HuH-7.5 (cell line): Measurements from ENCODE around the gene EXOC1L.
"Not testable (repeated sequence)": the region's sequence is repeated elsewhere in the genome, so short reads cannot be mapped to it uniquely, and the experiment has no call there.

Experiments
- DNase-seq: peaks from one replicate; pipeline ENCODE4 v3.0.0; 2011; ENCODE audit warnings: low spot score

EXOC1L gene

GRCh38 chr4:55838356-55838755, 18.8 kb downstream of the EXOC1L start:
- no peak for DNase-seq

DNA sequence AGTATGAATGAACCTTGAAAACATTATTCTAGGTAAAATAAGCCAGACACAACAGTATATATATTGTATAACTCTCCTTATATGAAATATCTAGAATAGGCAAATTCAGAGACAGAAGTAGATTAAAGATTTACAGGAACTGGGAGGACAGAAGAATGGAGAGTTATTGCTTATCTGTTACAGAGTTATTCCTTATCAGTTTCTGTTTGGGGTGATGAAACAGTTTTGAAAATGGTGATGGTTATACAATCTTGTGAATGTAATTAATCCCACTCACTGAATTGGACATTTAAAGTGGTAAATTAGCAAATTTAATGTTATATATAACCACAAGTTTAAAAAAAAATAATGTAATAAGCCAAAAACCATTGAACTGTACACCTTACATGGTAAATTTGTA, 19.4 kb downstream of the EXOC1L start:
- DNase-seq: no peak

DNA sequence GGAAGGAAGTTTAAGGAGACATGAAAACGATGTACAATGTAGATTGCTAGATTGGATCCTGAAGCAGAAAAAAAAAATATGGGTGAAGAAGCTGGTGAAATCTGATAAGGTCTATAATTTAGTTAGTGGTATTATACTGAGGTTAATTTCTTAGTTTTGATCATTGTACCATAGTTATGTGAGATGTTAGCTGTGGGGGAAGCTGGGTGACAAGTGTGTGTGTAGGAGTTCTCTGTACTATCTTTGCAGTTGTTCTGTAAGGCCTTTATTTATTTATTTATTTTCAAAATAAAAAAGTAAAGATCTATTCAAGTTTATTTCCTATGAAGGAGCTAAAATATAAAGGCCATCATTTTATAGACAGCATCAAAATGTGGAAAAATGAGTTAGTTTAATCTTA, 21.4 kb downstream of the EXOC1L start:
- no peak for DNase-seq

GRCh38 chr4:55841373-55842239, 22.0 kb downstream of the EXOC1L start:
- DNase-seq: not testable (repeated sequence)

DNA sequence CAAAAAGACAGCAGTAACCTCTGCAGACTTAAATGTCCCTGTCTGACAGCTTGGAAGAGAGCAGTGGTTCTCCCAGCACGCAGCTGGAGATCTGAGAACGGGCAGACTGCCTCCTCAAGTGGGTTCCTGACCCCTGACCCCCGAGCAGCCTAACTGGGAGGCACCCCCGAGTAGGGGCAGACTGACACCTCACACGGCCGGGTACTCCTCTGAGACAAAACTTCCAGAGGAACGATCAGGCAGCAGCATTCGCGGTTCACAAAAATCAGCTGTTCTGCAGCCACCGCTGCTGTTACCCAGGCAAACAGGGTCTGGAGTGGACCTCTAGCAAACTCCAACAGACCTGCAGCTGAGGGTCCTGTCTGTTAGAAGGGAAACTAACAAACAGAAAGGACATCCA, 22.7 kb downstream of the EXOC1L start:
- DNase-seq: not testable (repeated sequence)

GRCh38 chr4:55849724-55850123, 30.1 kb downstream of the EXOC1L start:
- no peak for DNase-seq

GRCh38 chr4:55851885-55852284, 32.3 kb downstream of the EXOC1L start:
- no peak for DNase-seq

DNA sequence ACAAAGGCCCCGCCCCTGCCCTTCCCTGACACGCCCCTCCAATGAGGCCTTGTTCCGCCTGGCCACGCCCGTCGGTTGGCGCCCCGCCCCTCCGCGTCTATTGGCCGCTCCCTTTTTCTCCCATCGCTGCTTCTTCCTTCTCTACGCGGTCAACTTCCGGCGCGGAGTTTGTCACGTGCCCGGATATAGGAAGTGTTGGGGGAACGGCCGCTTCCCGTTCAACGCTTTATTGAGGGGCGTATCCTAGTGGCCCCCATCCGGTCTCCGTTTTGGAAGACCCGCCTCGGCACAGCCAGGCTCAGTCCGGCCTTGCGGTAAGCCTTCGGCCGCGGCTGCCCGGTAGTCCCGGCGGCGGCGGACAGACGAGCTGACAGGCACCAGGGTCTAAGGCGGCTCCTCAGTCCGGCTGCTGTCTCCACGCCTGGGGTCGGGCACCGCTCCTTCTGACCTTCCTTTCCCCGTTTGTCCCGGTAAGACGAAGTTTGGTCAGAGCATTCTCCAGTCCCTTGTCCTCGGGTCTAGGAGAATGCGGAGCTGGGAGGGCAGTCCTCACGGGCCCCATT, 34.0 kb downstream of the EXOC1L start, which contains the start of gene EXOC1:
Gene EXOC1, plus strand, starts transcription at position 165 of the 563 bp plus-strand sequence. CDS start 4,676 bp downstream, outside the sequence.
- DNase-seq: peak; percentile 31

DNA sequence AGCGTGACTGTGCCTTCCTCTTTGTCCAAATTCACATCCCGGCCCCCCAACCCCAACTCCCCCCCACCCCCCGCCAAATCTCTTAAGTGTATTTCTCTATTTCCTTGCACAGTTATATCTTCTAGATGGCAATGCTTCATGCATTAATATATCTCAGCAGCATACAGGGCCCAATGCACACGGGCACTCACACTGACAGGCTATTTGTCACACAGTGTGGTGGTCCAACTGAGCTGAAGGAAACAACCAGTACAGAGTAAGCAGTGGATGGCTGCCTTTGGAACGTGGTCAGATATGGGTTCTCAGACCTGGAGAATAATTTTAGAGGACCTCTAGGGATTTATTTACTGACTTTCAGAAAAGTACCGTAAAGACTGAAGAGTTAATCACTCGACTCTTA, 34.5 kb downstream of the EXOC1L start:
- no peak for DNase-seq

GRCh38 chr4:55857586-55857985, 38.0 kb downstream of the EXOC1L start:
- no peak for DNase-seq

DNA sequence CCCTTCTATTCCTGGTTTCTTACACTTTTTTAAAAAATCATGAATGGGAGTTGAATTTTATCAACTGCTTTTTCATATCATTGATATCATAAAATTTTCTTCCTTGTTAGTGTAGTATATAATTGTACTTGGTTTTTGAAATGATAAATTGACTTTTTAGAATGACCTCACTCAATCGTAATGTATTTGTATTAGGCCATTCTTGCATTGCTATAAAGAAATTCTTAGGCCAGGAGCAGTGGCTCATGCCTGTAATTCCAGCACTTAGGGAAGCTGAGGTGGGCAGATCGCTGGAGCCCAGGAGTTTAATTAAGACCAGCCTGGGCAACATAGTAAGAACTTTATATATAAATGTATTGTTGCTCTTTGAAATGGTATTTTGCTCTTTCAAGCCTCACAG, 40.1 kb downstream of the EXOC1L start:
- no peak for DNase-seq

DNA sequence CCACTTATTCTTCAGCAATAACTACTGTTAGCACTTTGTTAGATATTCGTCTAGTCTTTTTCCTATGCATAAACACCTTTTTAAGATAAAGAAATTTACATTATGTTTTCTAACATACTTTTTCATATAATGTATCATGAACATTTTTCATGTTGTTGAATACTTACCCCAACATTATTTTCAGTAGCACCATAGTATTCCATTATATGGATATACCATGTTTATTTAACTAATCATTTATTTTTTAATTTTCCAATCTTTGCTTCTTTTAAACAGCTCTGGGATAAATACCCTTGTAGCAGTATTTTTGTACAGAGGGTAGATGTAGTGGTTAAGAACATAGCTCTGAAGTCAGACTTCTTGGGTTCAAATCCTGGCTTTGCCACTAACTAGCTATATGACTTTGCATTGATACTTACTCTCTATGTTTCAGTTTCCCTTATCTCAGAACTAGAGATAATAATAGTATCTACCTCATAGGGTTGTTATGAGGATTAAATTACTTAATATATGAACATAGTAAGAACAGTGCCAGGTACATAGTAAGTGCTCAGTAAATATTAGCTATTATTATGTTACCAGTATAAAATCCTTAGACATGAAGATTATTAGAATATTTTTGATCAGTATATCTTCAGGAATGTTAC, 45.1 kb downstream of the EXOC1L start:
- DNase-seq: no peak

DNA sequence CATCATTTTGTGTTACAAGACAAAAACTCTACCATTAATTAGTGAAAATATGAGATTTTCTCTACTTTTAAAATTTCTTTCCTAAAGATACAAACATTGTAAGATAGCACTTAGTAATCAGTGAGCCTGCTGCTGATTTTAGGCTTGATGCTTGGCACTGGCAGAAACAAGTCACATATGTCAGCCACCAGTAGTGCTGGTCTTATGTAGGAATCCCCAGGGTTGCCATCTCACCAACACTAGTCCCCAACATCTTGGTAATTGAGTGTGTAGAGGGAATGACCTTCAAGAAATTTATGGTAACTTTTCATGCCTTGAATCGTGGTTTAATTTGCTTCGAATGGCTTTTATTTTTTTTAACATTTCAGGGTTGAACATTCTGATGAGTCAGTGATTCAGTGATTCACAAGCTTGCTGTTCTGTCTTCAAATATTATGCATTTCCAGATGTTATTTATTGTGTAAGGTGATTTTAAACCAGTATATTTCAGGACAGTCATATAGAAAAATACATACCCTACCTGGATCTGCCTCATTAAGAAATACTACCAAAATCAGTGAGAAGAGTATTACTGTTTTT, 45.7 kb downstream of the EXOC1L start:
- no peak for DNase-seq

DNA sequence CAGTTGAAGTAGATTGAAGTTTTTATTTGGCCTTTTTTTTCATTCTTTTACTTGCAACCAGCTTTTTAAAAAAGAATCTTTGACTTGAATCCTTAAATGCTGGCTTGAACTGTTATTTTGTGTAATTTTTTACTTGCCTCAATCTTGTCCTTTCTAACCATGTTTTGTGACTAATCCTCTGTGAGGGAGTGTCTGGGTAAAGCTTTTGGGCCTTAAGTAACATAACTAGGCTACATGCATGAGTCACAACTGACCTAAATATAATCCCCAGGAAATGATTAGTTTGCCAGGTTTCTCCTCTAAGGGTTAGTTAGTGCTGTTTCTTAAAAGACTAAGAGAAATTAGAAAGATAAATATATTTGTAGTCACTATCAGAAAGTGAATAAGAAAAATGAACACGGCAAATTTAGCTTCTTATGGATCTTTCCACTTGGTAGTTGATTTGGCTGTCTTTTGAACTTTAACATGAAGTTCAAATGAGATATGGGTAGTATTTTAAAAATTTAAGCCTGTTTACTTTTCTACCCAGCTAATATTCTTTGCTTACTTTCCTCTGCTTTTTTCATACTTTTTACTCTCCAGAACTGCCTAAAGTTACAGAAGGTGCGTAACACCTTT, 46.8 kb downstream of the EXOC1L start:
- DNase-seq: no peak

DNA sequence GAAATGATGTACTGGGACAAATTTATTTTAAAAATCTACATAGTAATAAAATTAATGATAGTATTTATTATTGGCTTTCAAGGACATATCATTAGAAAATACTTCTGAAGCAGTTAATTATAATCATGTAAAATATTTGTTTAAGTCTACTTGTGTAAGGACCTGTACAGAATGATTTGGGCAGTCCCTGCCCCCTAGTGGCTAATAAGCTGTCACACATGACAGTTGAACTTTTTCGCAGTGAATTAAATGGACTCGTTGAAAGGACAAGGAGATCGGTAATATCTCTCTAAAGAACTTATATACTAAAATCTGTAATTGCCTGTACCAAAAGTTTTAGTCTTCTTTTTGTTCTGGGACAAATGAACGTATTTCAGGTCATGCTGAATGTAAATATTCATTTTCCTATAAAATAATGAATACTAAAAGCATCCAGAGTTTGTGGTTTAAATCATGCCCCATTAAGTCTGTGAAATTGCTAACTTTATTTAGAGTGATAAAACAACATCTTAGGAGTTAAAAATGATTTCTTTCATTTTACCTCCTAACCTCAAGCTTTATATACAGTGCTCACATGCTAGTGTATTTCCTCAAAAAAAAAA, 47.5 kb downstream of the EXOC1L start:
- no peak for DNase-seq

- DNase-seq: no peak
These were observed 49.0 kb downstream of the EXOC1L start for GRCh38 chr4:55868581-55869090.

DNA sequence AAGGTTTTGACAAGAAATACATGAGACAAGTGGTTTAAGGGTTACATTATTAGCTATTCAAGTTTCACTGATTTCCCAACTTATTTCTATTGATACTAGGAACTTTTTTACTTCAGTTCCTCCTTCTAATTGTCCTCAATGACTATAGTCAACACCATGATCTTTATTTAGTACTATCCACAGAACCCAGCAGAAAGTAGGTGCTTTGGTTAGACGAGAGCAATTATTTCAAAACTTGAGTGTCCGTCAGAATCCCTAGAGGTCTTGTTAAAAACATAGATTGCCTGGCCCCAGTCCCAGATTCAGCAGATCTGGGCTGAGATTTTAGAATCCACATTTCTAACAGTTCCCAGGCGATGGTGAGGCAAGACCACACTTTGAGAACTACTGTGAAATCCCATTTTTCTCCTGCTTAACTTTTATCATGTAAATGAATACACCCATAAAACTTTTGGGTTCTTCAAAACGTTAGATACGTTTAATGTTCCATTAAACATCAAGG, 51.8 kb downstream of the EXOC1L start:
- DNase-seq: no peak

GRCh38 chr4:55874831-55875230, 55.2 kb downstream of the EXOC1L start:
- DNase-seq: no peak

DNA sequence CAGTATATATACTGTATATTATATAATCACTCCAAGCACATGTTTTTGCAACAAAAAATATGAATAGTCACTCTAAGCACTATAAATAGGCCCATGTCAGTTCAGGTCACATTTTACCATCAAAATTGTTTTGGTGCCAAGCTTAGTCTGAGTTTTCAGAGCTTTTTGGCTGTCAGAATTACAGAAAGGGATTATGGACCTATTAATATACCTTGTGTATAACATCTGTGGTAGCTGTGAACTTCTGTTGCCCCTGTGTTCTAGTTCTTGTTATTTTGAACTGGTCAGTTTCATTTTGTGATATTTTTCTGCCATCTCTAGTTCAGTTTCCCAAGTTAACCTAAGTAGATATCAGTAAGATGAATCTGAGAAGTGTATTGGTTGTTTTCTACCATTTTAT, 56.8 kb downstream of the EXOC1L start:
- DNase-seq: no peak

GRCh38 chr4:55879224-55879623, 59.6 kb downstream of the EXOC1L start:
- DNase-seq: no peak

- DNase-seq: no peak
These were observed 61.2 kb downstream of the EXOC1L start for GRCh38 chr4:55880652-55881280.
